ENCODE measurements around the gene SHROOM3.

- TF ChIP-seq EP300 (conservative IDR thresholded peaks at IDR 0.05; ENCODE audit: poor library complexity, severe bottlenecking), result no peak
- no peak for TF ChIP-seq CTCF (IDR thresholded peaks at IDR 0.05; ENCODE audit: poor library complexity, severe bottlenecking)
- no peak for TF ChIP-seq REST (IDR thresholded peaks at IDR 0.05; ENCODE audit: borderline replicate concordance)
- TF ChIP-seq EZH2 (IDR thresholded peaks at IDR 0.05; ENCODE audit: borderline replicate concordance, insufficient read depth, low read length, poor library complexity, severe bottlenecking), result no peak
Observed at GRCh38 chr4:76407440-76408119, 27.4 kb upstream of the SHROOM3 start.

All from neural cell (in vitro differentiated cells).